GM21528 (cell line): ENCODE results near the gene HSD17B4.
A peak's percentile ranks its signal among the peaks of the same experiment; 100 is the strongest.
"Not testable (repeated sequence)": the region's sequence is repeated elsewhere in the genome, so short reads cannot be mapped to it uniquely, and the experiment has no call there.

Experiments used
- ATAC-seq: cut with Tn5 transposase; IDR thresholded peaks from one replicate; pipeline ENCODE4 v1.9.1; 2021; ENCODE audit warnings: mild to moderate bottlenecking, moderate library complexity; ENCODE audit not compliant: unreplicated experiment, low FRiP score

Gene HSD17B4, protein sequence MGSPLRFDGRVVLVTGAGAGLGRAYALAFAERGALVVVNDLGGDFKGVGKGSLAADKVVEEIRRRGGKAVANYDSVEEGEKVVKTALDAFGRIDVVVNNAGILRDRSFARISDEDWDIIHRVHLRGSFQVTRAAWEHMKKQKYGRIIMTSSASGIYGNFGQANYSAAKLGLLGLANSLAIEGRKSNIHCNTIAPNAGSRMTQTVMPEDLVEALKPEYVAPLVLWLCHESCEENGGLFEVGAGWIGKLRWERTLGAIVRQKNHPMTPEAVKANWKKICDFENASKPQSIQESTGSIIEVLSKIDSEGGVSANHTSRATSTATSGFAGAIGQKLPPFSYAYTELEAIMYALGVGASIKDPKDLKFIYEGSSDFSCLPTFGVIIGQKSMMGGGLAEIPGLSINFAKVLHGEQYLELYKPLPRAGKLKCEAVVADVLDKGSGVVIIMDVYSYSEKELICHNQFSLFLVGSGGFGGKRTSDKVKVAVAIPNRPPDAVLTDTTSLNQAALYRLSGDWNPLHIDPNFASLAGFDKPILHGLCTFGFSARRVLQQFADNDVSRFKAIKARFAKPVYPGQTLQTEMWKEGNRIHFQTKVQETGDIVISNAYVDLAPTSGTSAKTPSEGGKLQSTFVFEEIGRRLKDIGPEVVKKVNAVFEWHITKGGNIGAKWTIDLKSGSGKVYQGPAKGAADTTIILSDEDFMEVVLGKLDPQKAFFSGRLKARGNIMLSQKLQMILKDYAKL

DNA sequence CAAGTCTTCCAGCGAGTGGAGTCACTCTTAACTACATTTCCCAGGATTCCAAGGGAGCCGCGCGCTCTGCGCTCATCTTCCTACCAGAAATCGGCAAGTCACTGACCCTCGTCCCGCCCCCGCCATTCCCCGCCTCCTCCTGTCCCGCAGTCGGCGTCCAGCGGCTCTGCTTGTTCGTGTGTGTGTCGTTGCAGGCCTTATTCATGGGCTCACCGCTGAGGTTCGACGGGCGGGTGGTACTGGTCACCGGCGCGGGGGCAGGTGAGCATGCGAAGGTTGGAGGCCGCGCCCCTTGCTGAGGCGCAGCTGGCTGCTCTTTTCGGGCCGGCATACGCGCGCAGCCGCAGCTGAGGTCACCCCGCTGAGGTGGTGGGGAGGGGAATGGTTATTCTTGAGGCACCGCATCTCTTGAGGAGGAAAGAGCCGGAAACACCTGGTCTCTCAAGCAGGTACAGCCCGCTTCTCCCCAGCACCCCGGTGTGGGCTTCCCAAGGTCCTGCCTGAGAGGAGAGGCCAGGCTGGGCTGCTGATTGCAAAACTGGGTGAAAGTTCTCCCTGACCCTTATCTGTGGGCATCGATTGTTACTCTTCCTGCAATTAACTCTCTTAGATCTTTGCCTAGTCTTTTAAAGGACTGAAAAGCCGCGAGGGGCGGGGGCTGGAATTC, at the start of gene HSD17B4:
HSD17B4 (plus strand) TSS at position 125 of the 667 bp plus-strand sequence; CDS start at position 204, 79 bp downstream.
- ATAC-seq = peak; percentile 97

GRCh38 chr5:119402555-119402954, 49.7 kb upstream of the HSD17B4 start:
- no peak for ATAC-seq

GRCh38 chr5:119404033-119404432, 48.3 kb upstream of the HSD17B4 start:
- no peak for ATAC-seq

- no peak for ATAC-seq
These were observed 46.9 kb upstream of the HSD17B4 start for GRCh38 chr5:119405419-119405818.

- no peak for ATAC-seq
These were observed 45.7 kb upstream of the HSD17B4 start for GRCh38 chr5:119406551-119407110.

DNA sequence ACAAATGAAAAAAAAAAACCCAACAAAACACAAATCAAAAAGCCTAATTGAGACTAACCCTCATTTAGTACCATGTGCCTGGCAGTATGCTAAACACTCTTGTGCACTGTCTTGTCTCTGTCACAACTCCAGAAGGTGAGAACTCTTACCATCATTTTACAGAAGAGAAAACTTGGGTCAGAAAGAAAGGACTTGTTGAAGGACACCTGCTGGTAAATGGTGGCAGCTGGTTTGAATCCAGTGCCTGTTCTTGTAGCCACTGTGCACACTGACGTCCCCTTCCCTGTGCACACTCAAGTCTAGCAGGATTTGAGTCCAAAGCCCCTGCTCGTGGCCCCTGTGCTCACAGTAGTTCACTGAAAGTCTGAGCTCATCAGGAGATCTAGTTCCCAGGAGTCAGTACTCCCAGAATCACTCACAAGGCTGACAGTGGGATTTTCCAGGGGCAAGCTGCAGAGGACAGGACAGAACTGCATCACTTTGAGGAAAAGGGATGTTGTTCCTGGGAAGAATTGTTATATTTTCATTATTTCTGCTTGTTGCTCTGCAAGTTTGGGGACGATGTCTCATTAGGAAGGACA, 43.0 kb upstream of the HSD17B4 start:
- ATAC-seq = no peak

DNA sequence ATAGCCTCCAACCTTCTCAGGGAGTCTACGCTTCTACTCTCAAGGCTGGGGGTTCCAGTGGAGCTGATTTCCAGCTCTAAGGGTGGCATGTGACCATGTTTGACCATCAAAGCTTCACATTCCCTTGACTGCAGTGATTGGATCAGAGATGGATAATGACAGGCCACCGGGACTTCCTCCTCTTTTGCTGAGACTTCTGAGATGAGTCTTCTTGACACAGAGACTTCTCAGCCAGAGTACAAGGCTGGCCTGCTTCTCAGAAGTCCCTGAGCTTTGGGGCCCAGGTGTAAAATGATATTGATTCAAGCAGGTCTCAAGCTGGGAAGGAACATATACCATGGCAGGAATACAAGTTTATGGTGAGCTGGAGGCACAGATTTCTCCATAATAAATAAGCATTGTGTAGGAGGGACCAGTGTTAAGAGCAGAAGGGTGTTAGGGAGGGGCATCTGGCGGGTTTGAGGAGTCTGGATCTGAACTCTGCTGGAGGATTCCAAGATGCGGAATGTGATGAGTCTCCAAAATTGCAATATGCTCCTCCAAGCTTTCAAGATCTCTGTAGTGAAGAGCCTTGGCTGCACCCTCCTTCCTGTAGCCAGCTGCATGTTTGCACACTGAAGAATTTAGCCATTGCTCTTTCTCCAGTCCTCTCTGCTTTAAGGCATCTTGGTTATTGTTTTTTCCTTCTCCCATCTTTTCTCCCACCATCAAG, 41.7 kb upstream of the HSD17B4 start:
- peak; percentile 43 for ATAC-seq

- ATAC-seq = peak; percentile 71
These were observed 40.7 kb upstream of the HSD17B4 start for GRCh38 chr5:119411361-119412278.

DNA sequence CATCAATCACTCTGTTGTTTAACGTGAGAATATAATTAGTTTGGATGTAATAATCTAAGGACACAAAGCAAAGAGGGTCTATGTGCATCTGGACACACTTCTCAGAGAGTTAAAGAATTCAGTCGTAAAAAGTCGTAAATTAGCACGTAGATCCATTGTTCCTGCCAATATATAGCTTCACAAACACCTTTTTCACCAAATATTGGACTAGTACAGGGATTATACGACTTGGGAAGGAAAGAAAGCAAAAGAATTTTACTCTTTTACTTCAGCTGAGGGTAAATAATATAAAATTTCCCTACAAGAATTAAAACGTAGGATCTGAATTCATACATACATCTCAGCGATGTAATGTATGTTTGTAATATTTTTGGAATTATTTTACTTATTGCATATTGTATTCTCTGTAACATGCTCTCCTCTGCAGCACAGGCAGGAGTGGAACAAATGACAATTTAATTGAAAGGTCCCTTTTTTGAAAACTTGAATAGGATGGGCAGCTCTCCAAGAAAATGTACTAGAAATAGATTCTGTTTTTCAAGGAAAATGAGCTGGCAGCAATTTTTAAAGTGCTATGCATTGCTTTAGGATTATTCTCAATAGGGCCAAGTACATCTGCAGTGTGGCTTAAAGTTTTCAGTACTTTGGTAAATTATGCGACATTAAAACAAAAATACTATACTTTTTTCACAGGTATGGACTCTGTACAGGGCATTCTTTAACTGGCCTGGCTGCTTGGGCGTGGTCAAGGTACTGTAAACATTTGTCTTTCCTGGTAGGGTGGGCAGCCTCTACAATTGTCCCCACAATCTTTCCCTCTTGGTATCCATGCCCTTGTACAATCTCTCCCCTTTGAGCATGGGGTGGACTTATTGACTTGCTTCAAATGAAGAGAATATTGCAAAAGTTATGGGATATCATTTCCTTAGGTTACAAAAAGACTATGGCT, 39.7 kb upstream of the HSD17B4 start:
- no peak for ATAC-seq

DNA sequence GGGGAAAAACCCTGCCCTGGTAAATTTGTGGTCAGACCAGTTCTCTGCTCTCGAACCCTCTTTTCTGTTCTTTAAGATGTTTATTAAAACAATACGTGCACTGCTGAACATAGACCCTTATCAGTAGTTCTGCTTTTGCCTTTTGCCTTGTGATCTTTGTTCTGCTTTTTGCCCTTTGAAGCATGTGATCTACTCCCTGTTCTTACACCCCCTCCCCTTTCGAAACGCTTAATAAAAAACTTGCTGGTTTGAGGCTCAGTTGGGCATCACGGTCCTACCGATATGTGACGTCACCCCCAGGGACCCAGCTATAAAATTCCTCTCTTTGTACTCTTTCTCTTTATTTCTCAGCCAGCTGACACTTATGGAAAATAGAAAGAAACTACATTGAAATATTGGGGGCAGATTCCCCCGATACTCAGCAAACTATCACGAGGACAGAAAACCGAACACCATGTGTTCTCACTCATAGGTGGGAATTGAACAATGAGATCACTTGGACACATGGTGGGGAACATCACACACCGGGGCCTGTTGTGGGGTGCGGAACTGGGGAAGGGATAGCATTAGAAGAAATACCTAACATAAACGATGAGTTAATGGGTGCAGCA, 38.1 kb upstream of the HSD17B4 start:
- ATAC-seq = not testable (repeated sequence)

DNA sequence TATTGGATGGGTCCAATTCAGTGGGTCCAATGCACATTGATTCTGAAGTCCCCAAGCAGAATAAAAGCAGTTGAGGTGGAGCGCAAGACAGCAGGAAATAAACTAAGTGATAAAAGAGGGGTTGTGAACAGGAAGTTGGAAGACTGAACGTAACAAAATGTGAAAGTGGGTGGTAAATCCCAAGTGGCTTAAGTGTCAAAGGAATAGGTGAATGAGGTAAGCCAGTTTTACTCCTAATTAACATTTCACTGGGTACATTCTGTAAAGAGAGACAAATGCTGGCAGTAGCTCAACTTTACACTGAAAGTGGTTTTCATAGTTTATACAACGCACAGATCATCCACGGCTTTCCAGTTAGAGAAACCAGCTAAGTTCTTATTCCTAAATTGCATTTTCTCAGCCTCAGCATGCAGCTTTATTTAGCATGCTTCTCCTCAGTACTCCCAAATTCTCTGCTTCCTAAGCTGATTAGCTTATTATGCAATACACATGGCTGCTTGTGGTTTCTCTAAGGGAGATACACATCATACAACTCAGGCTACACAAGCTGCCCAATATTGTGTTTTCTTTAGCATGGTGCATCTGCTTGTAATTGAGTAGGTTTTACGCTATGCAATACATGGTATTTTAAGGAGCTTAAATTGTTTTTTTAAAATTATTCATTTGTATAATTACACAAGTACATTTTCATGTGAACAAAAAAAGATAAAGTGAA, 34.2 kb upstream of the HSD17B4 start:
- ATAC-seq = no peak

- ATAC-seq = no peak
These were observed 33.6 kb upstream of the HSD17B4 start for GRCh38 chr5:119418606-119419100.

DNA sequence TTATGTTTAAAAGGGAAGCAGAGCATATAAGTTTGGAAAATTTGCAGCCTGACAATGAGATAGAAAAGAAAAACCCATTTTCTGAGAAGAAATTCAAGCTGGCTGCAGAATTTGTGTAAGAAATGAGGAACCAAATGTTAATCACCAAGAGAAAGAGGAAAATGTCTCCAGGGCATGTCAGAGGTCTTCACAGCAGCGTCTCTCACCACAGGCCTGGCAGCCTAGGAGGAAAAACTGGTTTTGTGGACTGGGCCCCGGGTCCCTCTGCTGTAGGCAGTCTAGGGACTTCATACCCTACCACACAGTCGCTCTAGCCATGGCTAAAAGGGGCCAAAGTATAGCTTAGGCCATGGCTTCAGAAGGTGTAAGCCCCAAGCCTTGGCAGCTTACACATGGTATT, 32.1 kb upstream of the HSD17B4 start:
- ATAC-seq = no peak

DNA sequence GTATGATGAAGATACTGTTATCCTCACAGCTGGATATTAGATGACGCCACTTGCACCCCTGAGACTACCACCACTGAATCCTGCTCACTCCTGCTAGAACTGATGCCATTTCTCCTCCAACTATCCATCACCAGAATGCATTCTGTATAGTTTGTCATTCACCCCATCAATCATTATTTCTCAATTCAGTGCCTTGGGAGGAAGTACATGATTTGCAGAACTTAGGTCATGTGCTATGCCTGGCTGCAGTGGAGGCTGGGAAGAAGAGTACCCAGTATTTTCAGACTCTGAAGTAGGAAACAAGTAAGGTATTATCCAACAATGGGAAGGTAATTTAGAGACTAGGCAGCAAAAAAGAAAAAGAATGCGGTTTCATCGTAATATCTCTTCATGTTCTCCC, 26.2 kb upstream of the HSD17B4 start:
- ATAC-seq = no peak

DNA sequence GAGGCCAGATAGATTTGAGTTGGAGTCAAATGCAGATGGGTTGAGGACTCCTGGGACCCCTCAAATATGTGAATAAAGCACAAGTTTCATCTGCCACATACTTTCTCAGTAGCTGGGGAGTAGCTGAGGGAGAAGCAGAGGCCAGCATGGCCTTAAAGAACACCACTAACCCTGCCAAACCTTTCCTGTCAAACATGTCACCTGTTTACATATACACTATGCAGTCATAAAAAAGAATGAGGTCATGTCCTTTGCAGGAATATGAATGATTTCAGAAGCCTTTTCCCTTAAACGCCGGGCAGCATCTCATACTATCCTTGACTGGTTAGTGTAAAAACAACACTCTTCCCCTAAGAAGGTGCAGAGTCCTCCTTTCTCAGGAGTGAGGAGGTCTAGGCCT, 25.2 kb upstream of the HSD17B4 start:
- ATAC-seq = no peak

GRCh38 chr5:119427596-119427995, 24.7 kb upstream of the HSD17B4 start:
- ATAC-seq = not testable (repeated sequence)

GRCh38 chr5:119428166-119428565, 24.1 kb upstream of the HSD17B4 start:
- not testable (repeated sequence) for ATAC-seq
